ENCODE measurements around the gene TCEA3.

DNA sequence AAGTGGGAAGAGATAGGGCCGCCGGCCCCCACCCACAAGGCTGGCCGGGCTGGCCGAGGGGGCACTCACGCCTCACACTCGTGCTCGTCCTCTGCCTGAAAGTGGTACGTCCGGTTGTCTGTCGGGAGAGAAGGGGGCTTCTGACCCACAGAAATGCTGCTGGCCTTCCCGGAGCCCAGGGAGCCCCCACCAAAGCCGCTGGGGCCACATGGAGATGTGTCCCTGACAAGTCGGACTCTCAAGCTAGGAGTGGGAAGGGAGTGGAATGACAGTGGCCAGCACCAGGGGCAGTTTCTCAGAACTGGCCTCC is 12.8 kb upstream of the TCEA3 start:
- TF ChIP-seq, protein P1, sequence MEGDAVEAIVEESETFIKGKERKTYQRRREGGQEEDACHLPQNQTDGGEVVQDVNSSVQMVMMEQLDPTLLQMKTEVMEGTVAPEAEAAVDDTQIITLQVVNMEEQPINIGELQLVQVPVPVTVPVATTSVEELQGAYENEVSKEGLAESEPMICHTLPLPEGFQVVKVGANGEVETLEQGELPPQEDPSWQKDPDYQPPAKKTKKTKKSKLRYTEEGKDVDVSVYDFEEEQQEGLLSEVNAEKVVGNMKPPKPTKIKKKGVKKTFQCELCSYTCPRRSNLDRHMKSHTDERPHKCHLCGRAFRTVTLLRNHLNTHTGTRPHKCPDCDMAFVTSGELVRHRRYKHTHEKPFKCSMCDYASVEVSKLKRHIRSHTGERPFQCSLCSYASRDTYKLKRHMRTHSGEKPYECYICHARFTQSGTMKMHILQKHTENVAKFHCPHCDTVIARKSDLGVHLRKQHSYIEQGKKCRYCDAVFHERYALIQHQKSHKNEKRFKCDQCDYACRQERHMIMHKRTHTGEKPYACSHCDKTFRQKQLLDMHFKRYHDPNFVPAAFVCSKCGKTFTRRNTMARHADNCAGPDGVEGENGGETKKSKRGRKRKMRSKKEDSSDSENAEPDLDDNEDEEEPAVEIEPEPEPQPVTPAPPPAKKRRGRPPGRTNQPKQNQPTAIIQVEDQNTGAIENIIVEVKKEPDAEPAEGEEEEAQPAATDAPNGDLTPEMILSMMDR (IDR thresholded peaks at IDR 0.05): no peak
- no peak for TF ChIP-seq POLR2A (IDR thresholded peaks at IDR 0.05)
- TF ChIP-seq EP300 (IDR thresholded peaks at IDR 0.05): no peak

Measured in gastroesophageal sphincter (tissue), 3 donors.